Measurements from ENCODE around the gene CMSS1.

The CMSS1 gene

DNA sequence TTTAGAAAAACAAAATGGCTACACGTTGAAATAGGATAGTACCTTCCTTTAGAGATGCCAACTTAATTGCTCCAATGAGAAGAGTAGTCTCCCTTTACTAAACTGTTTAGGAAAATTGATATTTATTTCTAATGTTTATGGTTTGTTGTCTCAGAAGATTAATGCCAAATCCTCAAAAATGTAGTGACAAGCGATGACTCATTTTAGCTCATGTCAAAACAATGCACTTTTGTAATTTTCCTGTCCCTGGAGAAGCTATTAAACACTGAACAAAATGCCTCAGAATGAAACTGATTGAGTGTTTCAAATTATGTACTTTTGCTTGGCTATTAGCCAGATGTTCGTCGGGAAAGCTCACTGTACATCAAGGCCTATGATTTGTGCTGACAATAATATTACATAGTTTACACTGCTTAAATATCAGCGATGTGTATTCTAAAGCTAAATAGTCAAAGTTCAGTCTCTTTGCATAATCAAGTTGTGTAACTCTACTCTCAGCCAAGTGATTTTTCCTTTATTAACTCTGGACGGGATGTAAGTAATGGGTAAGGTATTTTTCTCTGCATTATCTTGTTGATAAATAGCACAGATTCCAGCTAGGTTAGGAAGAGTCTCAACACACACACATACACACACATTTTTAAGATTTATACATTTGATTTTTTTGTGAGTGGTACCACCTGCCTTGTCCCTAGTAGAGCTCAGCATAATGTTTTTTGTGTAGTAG is 83.7 kb downstream of the CMSS1 start:
- peak; percentile 95 to 96 for DNase-seq (ENCODE audit: low read depth in 2 of 2)

- no peak for DNase-seq (ENCODE audit: low read depth in 2 of 2)
These were observed 84.4 kb downstream of the CMSS1 start for GRCh38 chr3:99902091-99902490.

- no peak for DNase-seq (ENCODE audit: low read depth in 2 of 2)
These were observed 86.2 kb downstream of the CMSS1 start for GRCh38 chr3:99903869-99904268.

DNA sequence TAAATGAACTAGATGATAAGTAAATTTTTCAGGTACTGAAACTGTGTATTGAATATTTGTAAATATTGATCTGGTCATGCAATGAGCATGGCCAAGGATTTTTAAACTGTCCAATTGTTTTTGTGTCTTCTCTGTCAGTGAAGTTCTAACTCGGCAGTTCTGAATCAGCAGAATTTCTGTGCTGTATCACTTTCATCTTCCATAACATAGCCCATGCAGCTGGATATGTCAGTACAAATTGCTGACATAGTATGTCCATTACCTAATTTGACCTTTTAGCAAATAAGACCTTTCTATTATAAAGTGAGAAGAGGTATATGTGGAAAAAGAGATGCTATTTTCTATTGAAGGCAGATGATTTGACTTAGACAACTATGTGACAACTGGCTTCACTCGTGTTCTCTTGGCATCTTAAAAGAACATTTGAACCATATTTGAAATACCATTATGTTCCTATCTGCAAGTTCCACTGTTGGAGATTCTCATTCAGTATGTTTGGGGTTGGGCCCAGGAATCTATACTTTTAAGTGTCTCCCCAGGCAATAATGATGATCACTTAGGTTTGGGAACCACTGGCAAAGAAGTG is 90.4 kb downstream of the CMSS1 start:
- no peak for DNase-seq (ENCODE audit: low read depth in 2 of 2)

- no peak for DNase-seq (ENCODE audit: low read depth in 2 of 2)
These were observed 92.2 kb downstream of the CMSS1 start for GRCh38 chr3:99909714-99910495.

- no peak for DNase-seq (ENCODE audit: low read depth in 2 of 2)
These were observed 93.2 kb downstream of the CMSS1 start for GRCh38 chr3:99910752-99911290.

- DNase-seq (ENCODE audit: low read depth in 2 of 2): no peak
These were observed 93.8 kb downstream of the CMSS1 start for GRCh38 chr3:99911433-99911832.

GRCh38 chr3:99915906-99916432 is 98.3 kb downstream of the CMSS1 start:
- no peak for DNase-seq (ENCODE audit: low read depth in 2 of 2)

GRCh38 chr3:99918715-99919114 is 101.1 kb downstream of the CMSS1 start:
- no peak for DNase-seq (ENCODE audit: low read depth in 2 of 2)

DNA sequence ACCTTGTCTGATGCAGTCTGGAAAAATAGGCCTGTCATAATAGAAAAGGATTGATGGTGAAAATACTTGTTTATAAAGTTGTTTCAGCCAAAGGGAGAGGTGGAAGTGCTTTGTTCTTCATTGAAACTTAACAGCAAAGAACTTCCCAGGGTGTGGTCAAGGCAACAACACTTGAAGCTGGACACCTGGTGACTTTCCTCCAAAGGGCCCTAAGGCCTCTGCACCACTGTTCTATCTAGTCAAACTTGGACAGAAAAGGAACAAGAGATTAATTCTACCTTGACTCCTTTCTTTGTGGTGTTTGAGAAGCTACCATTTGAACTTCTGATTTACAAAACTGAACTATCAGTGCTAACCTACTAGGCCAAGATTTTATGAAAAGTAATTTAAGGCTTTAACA is 102.0 kb downstream of the CMSS1 start:
- DNase-seq (ENCODE audit: low read depth in 2 of 2): no peak

GRCh38 chr3:99920481-99921376 is 103.1 kb downstream of the CMSS1 start:
- DNase-seq (ENCODE audit: low read depth in 2 of 2): no peak

- no peak for DNase-seq (ENCODE audit: low read depth in 2 of 2)
These were observed 103.7 kb downstream of the CMSS1 start for GRCh38 chr3:99921377-99921695.

- DNase-seq (ENCODE audit: low read depth in 2 of 2): no peak
These were observed 104.3 kb downstream of the CMSS1 start for GRCh38 chr3:99921986-99922385.

DNA sequence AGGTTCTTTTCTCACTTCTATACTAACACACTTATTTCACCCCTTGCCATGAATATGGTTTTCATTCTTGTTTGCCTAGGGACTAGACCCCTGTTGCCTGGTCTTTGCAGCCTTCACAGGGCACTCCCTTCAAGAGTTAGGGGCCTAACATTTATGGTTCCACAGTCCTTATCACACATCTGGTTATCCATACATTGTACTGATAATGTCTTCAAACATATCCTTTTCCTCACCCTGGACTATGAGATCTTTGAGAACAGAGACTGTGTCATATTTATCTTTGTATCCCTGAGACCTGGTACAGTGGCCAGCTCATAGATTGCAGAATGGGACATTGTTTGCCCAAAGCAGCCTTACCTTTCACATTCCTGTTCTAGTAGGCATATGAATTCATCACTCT is 106.2 kb downstream of the CMSS1 start:
- DNase-seq (ENCODE audit: low read depth in 2 of 2): no peak

DNA sequence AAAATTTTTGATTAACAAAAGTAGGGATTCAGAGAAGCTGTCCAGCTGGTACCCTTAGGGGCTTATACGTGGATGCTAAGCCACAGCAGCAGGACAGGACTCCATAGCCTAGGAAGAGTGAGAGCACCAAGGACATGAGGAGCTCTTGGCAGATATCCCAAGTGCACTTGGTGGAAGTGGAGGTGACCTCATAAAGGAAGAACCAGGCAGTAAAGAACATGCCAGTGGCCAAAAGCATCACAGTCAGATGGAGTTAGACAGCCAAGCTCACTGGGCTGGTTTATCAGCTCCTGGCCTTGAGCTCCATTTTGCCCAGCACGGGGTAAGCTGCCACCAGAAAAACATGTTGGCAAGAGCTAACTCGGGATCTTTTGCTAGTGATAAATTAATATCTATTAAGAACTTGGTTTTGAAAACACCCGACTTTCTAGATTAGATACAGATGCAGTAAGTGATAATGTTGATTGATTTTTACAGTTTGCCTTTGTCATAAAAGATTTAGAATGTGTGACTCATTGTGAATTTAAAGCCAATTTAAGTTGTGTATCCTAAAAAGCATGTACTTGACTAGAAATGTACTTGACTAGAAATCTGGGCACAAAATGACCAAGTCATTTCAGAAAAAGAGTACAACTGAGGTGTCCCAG is 108.0 kb downstream of the CMSS1 start:
- DNase-seq (ENCODE audit: low read depth in 2 of 2): no peak

DNA sequence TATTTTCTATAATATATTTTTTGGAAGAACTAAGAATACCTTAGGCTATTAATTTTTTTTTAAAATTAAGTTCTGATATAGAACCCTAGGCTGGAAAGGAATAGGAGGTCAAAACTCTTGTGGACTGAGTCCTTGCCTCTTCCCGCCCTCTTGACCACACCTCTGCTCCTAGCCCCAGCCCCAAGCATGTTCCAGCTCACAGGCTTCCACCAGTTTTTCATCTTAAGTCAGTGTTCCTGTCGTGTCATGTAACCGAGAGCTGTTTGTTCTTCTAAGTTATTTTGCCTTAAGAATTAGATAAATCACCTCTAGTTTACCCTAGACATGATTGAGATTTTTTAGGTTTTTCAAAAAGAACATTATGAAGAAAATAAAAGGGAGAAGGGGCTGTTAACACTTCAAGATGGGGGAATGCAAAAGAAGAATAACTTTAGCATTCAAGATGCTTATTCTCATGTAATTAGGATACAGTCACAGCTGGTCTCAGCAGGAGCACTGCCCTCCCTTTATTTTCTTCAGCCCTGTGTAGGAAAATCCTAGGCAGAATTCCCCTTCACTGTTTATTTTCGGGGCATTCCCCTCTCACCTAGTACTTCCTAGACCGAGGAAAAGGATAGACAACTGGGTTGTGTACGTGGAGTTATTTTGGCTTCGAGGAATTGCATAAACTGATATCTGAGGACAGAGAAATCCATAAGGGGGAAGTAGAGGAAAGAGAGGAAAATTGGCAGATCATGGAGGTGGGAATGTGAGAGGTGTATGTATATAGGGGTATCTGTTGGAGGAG is 110.2 kb downstream of the CMSS1 start:
- DNase-seq (ENCODE audit: low read depth in 2 of 2): no peak

GRCh38 chr3:99928771-99929744 is 111.4 kb downstream of the CMSS1 start:
- no peak for DNase-seq (ENCODE audit: low read depth in 2 of 2)

- DNase-seq (ENCODE audit: low read depth in 2 of 2): peak in 1 of 2 experiments; percentile 52
These were observed 112.1 kb downstream of the CMSS1 start for GRCh38 chr3:99929745-99930139.

DNA sequence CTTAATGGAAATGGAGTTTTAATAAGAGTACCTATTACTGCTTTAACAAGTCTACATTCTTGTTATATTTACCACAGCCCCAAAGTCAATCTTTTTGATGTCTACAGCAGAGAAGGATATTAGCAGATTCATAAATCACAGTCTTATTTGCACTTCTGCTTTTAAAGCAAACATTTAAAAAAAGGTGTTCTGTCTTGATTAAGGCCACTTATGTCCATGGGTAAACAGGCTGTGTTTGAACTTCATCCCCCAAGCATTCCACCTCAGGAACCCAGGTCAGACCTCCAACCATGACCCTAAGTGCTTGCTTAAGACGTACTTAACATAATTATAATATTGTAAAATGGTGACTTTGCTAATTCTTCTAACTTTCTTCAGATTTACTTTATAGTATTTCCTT is 113.4 kb downstream of the CMSS1 start:
- DNase-seq (ENCODE audit: low read depth in 2 of 2): no peak
